Hippocampal formation (tissue), 2 donors: Measurements from ENCODE around the gene PTMA.
"Not testable (repeated sequence)": the region's sequence is repeated elsewhere in the genome, so short reads cannot be mapped to it uniquely, and the experiment has no call there.

Experiments used
- DNase-seq, 2 donors: peaks; one replicate each; lab custom pipeline; 2025; lab: John Stamatoyannopoulos, UW

PTMA gene

GRCh38 chr2:231715988-231716616 lies 7.8 kb downstream of the PTMA start:
- no peak for DNase-seq

DNA sequence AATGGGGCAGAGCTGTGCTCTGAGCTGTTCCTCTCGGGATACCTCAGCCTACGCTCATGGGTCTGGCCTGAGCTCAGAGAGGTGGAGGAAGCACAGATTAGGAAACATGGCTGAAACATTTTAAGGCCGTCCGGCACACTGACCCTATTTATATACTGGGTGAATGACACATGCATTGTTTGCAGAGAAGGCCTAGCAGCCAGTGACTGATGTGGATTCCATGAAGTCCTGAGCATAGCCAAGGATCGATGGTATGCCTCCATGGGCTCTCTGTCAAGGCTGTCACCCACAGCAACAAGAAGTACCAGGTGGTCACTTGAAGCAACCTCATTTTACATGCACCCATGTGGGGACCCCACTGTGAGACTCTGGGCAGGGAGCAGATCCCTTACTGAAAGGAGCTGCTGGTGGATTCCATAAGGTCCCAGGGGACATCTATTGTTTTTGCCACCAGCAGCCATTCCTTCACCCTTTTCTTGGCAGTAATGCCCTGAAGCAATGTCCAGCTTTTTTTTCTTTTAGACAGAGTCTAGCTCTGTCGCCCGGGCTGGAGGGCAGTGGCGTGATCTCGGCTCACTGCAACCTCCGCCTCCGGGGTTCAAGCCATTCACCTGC lies 8.4 kb downstream of the PTMA start:
- no peak for DNase-seq

DNA sequence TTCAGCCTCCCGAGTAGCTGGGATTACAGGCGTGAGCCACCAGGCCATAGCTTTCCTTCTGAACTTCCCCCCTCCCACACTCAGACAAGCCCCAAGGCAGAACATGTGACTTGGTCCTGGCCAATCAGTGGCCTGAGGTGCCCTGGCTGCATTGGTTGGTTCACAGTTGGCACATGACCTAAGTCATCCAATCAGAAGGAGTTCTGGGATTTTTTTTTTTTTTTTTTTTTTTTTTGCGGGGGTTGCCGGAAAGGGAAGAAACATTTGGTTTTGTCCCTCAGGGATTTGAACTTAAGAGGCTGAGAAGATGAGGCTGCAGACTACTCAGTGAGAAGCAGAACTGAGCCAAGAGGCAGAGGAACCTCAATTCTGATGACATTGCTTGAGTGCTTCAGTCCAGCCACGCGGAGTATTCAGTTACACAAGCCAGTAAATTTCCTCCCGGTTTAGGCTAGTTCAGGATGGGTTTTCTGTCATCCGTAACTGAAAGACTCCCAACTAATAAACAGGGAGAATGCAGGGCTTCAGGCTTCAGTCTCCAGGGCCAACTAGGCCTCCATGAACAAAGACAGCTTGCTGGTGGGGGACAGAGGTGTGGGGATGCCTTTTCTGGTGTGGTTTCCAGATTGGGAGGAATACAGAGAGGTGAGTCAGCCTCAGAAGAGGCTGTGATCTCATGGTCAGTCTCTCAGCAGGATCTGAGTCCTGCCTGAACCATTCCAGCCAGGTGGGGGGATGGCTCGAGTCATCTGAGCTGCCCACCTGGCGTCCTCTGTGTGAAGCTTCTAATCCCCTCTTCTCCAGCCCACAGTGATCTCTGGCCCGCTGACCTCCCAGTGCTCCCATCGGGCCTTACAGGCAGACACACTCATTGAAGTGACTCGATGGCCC lies 9.2 kb downstream of the PTMA start:
- DNase-seq, result no peak

GRCh38 chr2:231718799-231719198 lies 10.5 kb downstream of the PTMA start:
- DNase-seq, result no peak

DNA sequence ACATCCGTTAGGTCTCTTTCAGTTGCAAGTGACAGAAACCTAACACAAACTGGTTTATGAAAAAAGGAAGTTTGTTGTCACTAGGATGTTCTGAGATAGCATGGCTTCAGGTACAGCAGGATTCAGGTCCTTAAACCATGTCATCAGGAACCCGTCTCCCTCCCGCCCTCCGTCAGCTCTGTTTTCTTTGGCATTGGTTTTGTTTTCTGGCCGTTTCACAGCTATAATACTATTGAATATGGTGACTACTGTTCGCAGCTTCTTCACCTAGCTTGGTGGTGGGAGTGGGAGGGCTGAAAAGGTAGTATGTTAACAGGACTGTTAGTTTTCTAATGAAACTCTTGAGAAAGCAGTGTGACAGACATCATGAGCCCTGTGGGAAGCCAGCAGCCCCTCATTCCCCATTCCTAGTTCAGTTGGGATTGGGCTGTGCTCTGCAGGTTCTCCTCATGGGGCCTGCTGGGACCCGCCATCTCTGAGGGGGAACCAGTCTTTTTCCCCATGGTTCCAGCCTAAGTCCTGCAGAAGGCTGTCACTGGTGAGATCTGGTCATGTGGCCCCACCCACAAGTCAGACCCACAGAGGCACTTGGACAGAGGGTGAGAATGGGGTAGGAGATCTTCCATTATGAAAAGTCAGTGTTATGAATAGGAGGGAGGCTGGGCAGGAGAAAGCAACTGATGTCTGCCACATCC lies 12.1 kb downstream of the PTMA start:
- DNase-seq, result no peak

GRCh38 chr2:231720987-231721966 lies 13.0 kb downstream of the PTMA start:
- no peak for DNase-seq

DNA sequence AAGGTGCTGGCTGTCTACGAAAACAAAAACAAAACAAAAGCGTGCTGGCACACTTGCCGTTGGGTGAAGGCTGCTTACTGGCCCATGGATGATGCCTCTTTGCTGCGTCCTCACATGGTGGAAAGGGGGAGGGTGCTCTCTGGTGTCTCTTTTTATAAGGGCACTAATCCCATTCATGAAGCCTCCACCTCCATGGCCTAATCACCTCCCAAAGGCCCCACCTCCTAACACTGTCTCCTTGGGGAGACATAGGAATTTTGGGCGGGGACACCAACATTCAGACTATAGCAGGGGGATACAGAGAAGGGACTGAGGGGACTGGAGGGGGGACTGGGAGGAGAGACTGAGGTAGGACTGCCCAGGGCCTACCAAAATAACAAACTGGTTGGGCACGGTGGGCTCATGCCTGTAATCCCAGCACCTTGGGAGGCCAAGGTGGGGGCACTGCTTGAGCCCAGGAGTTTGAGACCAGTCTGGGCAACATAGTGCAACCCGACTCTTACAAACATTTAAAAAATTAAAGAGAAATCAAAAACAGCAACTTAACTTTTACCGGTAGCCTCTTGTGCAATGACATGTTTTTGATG lies 14.5 kb downstream of the PTMA start:
- DNase-seq, result no peak

DNA sequence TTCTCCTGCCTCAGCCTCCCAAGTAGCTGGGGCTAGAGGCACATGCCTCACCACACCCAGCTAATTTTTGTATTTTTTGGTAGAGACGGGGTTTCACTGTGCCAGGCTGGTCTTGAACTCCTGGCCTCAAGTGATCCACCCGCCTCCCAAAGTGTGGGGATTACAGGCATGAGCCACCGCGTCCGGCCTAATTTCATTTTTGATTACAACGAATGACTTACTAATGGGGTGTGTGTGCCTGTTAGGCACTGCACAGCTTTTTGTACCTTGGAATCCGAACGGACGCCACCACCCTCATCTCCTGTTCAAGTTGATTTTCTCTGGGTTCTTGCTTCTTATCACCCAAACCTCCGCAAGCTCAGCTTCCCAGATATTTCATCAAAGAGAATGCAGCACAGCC lies 17.2 kb downstream of the PTMA start:
- no peak for DNase-seq

DNA sequence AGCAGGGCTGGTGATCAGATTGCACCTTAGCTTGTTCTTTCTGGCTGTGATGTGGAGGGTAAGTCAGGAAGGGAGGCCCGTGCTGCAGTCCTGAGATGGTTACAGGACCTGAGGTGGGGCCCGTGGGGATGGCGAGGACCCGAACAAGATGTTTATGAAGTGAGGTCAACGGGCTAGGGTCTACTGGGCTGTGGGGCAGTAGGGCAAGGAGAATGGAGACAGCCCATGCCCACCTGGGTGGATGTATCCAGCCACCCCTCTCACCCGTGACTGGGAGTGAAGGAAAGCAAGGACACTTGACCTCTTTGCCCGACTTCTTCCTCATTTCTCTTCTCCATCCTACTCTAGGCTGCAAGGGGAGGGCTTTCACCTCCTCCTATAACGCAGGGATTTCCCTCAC lies 18.0 kb downstream of the PTMA start:
- DNase-seq, result no peak

- DNase-seq, result no peak
Observed at GRCh38 chr2:231727621-231728020, 19.3 kb downstream of the PTMA start.

DNA sequence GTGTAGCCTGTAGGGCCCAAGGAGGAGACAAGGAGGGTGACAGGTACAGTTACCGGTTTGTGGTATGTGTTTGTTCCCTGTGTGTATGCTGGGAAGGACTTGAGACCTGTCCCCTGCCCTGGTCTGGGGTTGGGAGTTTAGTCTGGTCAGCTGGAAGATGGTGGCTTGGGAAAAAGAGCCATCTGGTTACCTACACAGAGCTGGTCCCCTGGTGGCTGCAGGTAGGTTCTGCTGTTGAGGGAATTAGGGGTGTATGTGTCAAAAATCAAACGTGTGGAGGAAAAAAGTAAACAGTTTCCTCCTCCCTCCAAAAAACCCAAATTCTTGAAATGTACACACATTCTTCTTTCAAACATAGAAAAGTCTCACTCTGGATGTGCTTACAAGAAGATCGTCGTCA lies 24.3 kb downstream of the PTMA start:
- no peak for DNase-seq

GRCh38 chr2:231737761-231738160 lies 29.4 kb downstream of the PTMA start:
- DNase-seq, result no peak

GRCh38 chr2:231743376-231744116 lies 35.2 kb downstream of the PTMA start:
- DNase-seq, result no peak

DNA sequence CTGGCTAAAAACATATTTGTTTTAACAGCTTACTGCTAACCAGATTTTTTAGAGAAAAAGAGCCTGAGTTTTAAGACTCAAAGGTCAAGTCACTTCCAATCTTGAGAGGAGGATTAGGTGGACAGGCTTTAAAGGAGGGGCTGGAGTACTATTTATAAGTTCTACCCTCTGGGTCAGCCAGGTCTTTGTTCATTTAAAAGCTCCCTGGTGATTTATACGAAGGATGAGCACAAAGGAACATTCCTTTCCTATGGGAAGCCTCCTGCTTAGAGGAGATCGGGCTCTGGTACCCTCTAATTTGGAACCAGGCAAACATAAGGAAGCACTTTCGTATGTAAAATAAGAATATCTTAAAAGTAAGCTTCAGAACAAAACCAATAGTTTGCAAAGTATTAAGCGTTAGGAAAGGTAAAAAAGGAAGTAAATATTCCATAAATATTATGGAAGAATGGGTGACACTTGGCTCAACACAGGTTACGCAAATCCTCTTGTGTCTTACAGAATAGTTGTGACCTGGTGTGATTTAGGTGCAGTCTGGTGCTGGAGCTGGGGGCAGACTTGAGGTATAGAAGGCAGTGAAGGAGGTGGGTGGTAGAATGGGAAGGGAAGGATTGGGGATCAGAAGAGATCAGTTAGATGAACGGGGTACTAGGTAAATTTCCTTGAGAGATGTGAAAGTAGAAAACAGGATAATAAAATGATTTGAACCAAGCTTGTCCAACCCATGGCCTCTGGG lies 37.1 kb downstream of the PTMA start:
- DNase-seq, result no peak

GRCh38 chr2:231748153-231748896 lies 40.0 kb downstream of the PTMA start:
- not testable (repeated sequence) for DNase-seq

DNA sequence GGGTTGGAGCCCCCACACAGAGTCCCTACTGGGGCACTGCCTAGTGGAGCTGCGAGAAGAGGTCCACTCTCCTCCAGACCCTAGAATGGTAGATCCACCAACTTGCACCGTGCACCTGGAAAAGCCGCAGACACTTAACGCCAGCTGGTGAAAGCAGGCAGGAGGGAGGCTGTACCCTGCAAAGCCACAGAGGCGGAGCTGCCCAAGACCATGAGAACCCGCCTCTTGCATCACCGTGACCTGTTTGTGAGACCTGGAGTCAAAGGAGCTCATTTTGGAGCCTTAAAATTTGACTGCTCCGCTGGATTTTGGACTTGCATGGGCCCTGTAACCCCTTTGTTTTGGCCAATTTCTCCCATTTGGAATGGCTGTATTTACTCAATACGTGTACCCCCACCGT lies 40.7 kb downstream of the PTMA start:
- not testable (repeated sequence) for DNase-seq

DNA sequence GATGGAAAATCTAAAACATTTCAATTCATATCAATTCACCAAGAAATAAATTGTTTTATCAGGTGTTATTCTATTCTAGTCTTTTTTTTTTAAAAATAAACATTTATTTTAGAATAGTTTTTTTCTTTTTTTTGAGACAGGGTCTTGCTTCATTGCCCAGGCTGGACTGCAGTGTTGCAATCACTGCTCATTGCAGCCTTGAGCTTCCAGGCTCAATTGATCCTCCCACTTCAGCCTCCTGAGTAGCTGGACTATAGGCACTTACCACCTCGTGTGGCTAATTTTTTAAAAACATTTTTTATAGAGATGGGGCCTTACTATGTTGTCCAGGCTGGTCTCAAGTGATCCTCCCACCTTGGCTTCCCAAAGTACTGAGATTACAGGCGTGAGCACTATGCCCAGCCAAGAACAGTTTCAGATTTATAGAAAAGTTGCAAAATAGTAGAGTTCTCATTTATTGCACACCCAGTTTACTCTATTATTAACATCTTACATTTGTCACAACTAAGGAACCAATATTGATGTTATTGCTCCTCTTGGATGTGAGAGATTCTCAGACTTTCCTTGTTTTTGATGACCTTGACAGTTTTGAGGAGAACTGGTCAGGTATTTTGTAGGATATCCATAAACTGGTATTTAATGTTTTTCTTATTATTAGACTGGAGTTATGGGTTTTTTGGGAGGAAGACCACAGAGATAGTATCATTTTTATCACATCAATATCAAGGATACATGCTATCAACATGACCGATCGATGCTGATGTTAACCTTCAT lies 42.9 kb downstream of the PTMA start:
- DNase-seq, result no peak

DNA sequence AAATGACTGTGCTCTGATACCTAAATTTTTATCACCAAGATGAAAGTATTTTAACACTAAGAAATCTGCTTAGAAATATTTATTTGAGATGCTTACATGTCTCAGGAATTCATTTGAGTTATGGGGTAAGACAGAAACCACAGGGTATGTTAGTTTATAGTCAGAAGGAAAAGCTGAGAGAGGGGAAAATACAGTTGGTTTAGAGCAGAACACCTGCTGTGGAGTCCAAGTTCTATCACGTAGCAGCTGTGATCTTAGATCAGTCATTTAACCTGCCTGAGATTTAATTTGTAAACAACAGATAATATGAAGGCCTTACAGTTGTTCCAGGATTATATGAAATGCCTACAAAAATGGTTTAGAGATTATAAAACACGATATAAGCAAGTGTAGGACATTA lies 43.7 kb downstream of the PTMA start:
- DNase-seq, result no peak
